ENCODE measurements around the gene BMP7. TPM values are rescaled to one million over a fixed set of nuclear protein-coding genes. Genes with fewer than 3 reads are reported as not detected.

Gene BMP7
- total RNA-seq, 2 experiments from 2014 or later: 2.2 to 94.2 TPM

- BruUV-seq (replicated peaks): no TSS peak
- peaks cover 21% of the 10 kb centered on the region; the same call in 1 of the 2 replicates for H3K36me3 ChIP-seq (ENCODE audit: insufficient read depth, low read length)
- no peak for TF ChIP-seq CTCF (conservative IDR thresholded peaks at IDR 0.05; ENCODE audit: low read length)
- TF ChIP-seq EZH2phosphoT487 (IDR thresholded peaks at IDR 0.05; ENCODE audit: borderline replicate concordance, low read depth, low read length): no peak
- intact Hi-C loops (cut with micrococcal nuclease; ENCODE audit: unreplicated experiment): no loop called here
- H3K9me2 ChIP-seq (ENCODE audit: insufficient read depth, low read length): no peaks in the 10 kb centered on the region
- H3K4me1 ChIP-seq (ENCODE audit: insufficient read depth, low read length, poor library complexity, severe bottlenecking): no peaks in the 10 kb centered on the region
- no peak overlapping the region for H3K27ac ChIP-seq (ENCODE audit: low read depth, low read length, poor library complexity, severe bottlenecking)
- no peak overlapping the region for H3K4me3 ChIP-seq (ENCODE audit: low read depth, low read length, poor library complexity, severe bottlenecking)
- no peak for DNase-seq (ENCODE audit: low spot score)
- no peaks in the 10 kb centered on the region; the same call in 1 of the 2 replicates for H4K20me1 ChIP-seq (ENCODE audit: insufficient read depth, low read length)
- no peaks in the 10 kb centered on the region for H3K79me2 ChIP-seq (ENCODE audit: insufficient read depth, low read depth, low read length)
- ChIA-PET CTCF (ENCODE audit: unreplicated experiment) (no interaction called here), POLR2A (no interaction called here)
- no peak overlapping the region for H2AFZ ChIP-seq (ENCODE audit: low read length)
- no peak overlapping the region for H3K4me2 ChIP-seq (ENCODE audit: low read length)
- H3K9me3 ChIP-seq (ENCODE audit: low read length): no peaks in the 10 kb centered on the region
These were observed 75.7 kb downstream of the BMP7 start for GRCh38 chr20:57190536-57191264.

- Histone ChIP-seq H3K27ac (ENCODE audit: low read depth, low read length, poor library complexity, severe bottlenecking) (no peak overlapping the region), H3K79me2 (ENCODE audit: insufficient read depth, low read depth, low read length) (no peaks in the 10 kb centered on the region), H2AFZ (ENCODE audit: low read length) (no peak overlapping the region), H3K9me3 (ENCODE audit: low read length) (no peaks in the 10 kb centered on the region), H3K9me2 (ENCODE audit: insufficient read depth, low read length) (no peaks in the 10 kb centered on the region), H3K36me3 (ENCODE audit: insufficient read depth, low read length) (peaks cover 18% of the 10 kb centered on the region), H4K20me1 (ENCODE audit: insufficient read depth, low read length) (no peaks in the 10 kb centered on the region; the same call in 1 of the 2 replicates), H3K4me1 (ENCODE audit: insufficient read depth, low read length, poor library complexity, severe bottlenecking) (no peaks in the 10 kb centered on the region), H3K4me2 (ENCODE audit: low read length) (no peak overlapping the region), H3K4me3 (ENCODE audit: low read depth, low read length, poor library complexity, severe bottlenecking) (no peak overlapping the region)
- ChIA-PET POLR2A (no interaction called here), CTCF (ENCODE audit: unreplicated experiment) (no interaction called here)
- no TSS peak for BruUV-seq (replicated peaks)
- TF ChIP-seq CTCF (conservative IDR thresholded peaks at IDR 0.05; ENCODE audit: low read length) (no peak), EZH2phosphoT487 (IDR thresholded peaks at IDR 0.05; ENCODE audit: borderline replicate concordance, low read depth, low read length) (no peak)
- no peak for DNase-seq (ENCODE audit: low spot score)
- intact Hi-C loops (cut with micrococcal nuclease; ENCODE audit: unreplicated experiment): no loop called here
These were observed 76.7 kb downstream of the BMP7 start for GRCh38 chr20:57189713-57190112.

GRCh38 chr20:57188576-57189079, 77.8 kb downstream of the BMP7 start:
- Histone ChIP-seq H2AFZ (ENCODE audit: low read length) (no peak overlapping the region), H3K36me3 (ENCODE audit: insufficient read depth, low read length) (peaks cover 22% of the 10 kb centered on the region), H3K9me3 (ENCODE audit: low read length) (no peaks in the 10 kb centered on the region), H3K4me3 (ENCODE audit: low read depth, low read length, poor library complexity, severe bottlenecking) (no peak overlapping the region), H3K79me2 (ENCODE audit: insufficient read depth, low read depth, low read length) (no peaks in the 10 kb centered on the region), H3K27ac (ENCODE audit: low read depth, low read length, poor library complexity, severe bottlenecking) (no peak overlapping the region), H4K20me1 (ENCODE audit: insufficient read depth, low read length) (no peaks in the 10 kb centered on the region; the same call in 1 of the 2 replicates), H3K9me2 (ENCODE audit: insufficient read depth, low read length) (no peaks in the 10 kb centered on the region), H3K4me1 (ENCODE audit: insufficient read depth, low read length, poor library complexity, severe bottlenecking) (no peaks in the 10 kb centered on the region), H3K4me2 (ENCODE audit: low read length) (no peak overlapping the region)
- intact Hi-C loops (cut with micrococcal nuclease; ENCODE audit: unreplicated experiment): no loop called here
- no peak for TF ChIP-seq EZH2phosphoT487 (IDR thresholded peaks at IDR 0.05; ENCODE audit: borderline replicate concordance, low read depth, low read length)
- BruUV-seq (replicated peaks): no TSS peak
- POLR2A ChIA-PET: interaction anchor here (0.5 to 0.7 kb wide), 2 partner anchors 143 to 813 kb away, joined by 3 to 5 read pairs; no protein-coding TSS in a partner anchor
- CTCF ChIA-PET (ENCODE audit: unreplicated experiment): no interaction called here
- no peak for DNase-seq (ENCODE audit: low spot score)

All from OCI-LY7 (cell line).